GM12872 (cell line): Measurements from ENCODE around the gene NQO1.

Experiments used
- TF ChIP-seq, protein P1 (sequence below): IDR thresholded peaks from 3 replicates; pipeline ENCODE4 v1.5.1; 2011; ENCODE audit warnings: low read depth, mild to moderate bottlenecking, low read length, moderate library complexity; ENCODE audit not compliant: insufficient read depth

The NQO1 gene

GRCh38 chr16:69662901-69663300, 63.5 kb downstream of the NQO1 start:
- TF ChIP-seq, protein P1, sequence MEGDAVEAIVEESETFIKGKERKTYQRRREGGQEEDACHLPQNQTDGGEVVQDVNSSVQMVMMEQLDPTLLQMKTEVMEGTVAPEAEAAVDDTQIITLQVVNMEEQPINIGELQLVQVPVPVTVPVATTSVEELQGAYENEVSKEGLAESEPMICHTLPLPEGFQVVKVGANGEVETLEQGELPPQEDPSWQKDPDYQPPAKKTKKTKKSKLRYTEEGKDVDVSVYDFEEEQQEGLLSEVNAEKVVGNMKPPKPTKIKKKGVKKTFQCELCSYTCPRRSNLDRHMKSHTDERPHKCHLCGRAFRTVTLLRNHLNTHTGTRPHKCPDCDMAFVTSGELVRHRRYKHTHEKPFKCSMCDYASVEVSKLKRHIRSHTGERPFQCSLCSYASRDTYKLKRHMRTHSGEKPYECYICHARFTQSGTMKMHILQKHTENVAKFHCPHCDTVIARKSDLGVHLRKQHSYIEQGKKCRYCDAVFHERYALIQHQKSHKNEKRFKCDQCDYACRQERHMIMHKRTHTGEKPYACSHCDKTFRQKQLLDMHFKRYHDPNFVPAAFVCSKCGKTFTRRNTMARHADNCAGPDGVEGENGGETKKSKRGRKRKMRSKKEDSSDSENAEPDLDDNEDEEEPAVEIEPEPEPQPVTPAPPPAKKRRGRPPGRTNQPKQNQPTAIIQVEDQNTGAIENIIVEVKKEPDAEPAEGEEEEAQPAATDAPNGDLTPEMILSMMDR = no peak

DNA sequence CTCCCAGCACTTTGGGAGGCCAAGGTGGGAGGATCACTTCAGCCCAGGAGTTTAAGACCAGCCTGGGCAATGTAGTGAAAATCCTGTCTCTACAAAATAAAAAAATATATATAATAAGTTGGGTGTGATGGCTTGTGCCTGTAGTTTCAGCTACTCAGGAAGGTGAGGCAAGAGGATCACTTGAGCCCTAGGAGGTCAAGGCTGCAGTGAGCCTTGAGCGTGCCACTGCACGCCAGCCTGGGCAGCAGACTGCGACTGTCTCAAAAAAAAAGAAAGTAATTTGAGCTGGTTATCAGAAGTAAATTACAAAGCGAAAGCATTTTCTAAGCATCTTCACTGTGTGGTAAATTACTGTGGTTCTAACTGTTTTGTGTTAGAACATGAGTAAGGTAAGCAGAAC, 66.2 kb downstream of the NQO1 start:
- TF ChIP-seq, protein P1 = no peak
